OCI-M2 (cell line): Measurements from ENCODE around the gene APOC3.
"Not testable (repeated sequence)": the region's sequence is repeated elsewhere in the genome, so short reads cannot be mapped to it uniquely, and the experiment has no call there.

Experiments used
- DNase-seq: peaks from one replicate; lab custom pipeline; 2025; ENCODE audit not compliant: unreplicated experiment; lab: John Stamatoyannopoulos, UW

APOC3 gene

DNA sequence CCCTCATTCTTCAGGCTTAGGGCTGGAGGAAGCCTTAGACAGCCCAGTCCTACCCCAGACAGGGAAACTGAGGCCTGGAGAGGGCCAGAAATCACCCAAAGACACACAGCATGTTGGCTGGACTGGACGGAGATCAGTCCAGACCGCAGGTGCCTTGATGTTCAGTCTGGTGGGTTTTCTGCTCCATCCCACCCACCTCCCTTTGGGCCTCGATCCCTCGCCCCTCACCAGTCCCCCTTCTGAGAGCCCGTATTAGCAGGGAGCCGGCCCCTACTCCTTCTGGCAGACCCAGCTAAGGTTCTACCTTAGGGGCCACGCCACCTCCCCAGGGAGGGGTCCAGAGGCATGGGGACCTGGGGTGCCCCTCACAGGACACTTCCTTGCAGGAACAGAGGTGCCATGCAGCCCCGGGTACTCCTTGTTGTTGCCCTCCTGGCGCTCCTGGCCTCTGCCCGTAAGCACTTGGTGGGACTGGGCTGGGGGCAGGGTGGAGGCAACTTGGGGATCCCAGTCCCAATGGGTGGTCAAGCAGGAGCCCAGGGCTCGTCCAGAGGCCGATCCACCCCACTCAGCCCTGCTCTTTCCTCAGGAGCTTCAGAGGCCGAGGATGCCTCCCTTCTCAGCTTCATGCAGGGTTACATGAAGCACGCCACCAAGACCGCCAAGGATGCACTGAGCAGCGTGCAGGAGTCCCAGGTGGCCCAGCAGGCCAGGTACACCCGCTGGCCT, 641 bp downstream of the APOC3 start:
- no peak for DNase-seq

DNA sequence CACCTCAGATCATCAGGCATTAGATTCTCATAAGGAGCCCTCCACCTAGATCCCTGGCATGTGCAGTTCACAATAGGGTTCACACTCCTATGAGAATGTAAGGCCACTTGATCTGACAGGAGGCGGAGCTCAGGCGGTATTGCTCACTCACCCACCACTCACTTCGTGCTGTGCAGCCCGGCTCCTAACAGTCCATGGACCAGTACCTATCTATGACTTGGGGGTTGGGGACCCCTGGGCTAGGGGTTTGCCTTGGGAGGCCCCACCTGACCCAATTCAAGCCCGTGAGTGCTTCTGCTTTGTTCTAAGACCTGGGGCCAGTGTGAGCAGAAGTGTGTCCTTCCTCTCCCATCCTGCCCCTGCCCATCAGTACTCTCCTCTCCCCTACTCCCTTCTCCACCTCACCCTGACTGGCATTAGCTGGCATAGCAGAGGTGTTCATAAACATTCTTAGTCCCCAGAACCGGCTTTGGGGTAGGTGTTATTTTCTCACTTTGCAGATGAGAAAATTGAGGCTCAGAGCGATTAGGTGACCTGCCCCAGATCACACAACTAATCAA, 2.2 kb downstream of the APOC3 start:
- no peak for DNase-seq

DNA sequence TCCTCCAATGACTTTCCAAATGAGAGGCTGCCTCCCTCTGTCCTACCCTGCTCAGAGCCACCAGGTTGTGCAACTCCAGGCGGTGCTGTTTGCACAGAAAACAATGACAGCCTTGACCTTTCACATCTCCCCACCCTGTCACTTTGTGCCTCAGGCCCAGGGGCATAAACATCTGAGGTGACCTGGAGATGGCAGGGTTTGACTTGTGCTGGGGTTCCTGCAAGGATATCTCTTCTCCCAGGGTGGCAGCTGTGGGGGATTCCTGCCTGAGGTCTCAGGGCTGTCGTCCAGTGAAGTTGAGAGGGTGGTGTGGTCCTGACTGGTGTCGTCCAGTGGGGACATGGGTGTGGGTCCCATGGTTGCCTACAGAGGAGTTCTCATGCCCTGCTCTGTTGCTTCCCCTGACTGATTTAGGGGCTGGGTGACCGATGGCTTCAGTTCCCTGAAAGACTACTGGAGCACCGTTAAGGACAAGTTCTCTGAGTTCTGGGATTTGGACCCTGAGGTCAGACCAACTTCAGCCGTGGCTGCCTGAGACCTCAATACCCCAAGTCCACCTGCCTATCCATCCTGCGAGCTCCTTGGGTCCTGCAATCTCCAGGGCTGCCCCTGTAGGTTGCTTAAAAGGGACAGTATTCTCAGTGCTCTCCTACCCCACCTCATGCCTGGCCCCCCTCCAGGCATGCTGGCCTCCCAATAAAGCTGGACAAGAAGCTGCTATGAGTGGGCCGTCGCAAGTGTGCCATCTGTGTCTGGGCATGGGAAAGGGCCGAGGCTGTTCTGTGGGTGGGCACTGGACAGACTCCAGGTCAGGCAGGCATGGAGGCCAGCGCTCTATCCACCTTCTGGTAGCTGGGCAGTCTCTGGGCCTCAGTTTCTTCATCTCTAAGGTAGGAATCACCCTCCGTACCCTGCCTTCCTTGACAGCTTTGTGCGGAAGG, 2.9 kb downstream of the APOC3 start:
- DNase-seq = no peak

DNA sequence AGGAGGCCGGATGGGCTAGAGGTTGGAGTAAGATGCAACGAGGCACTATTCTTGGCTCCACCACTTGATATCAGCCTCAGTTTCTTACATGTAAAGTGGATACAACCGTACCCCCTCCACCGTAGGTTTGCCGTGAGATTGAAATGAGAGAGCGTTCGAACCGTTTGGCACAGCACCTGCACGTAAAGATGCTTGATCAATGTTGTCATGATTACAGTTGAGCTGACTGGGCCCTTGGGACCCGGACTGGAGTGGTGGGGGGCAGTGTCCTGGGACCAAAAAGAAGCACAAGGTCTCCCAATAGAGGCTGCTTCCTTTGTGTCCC, 3.7 kb downstream of the APOC3 start:
- DNase-seq = no peak

DNA sequence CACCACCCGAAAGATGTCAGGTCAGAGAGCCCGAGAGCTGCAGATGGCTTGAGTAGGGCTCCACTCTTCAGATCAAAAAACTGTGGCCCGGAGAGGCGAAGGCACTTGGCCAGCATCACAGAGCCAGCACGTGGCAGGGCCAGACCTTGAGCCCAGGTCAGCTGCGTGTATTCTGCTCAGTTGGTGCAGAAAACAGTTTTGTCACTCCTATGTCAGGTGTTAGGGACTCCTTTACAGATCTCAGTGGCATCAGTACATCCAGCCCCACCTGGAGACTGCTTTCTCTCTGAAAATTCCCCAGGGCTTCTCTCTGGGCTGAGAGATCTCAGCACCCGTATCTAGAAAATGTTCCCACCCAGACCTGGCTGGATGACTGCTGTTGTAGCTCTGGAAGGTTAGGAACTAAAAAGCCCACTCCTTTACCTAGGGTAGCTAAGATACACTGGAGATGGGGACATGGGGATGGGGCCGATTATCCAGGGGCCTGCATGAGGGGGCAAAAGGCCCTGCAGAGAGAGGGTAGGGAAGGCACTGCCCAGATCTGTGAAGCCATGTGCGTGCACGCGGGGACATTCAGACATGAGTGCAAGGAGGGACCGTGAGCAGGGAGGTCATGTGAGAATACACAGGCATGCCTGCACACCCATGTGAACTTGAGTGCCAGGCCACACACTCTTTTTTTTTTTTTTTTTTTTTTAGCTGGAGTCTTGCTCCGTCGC, 4.3 kb downstream of the APOC3 start:
- DNase-seq = no peak

DNA sequence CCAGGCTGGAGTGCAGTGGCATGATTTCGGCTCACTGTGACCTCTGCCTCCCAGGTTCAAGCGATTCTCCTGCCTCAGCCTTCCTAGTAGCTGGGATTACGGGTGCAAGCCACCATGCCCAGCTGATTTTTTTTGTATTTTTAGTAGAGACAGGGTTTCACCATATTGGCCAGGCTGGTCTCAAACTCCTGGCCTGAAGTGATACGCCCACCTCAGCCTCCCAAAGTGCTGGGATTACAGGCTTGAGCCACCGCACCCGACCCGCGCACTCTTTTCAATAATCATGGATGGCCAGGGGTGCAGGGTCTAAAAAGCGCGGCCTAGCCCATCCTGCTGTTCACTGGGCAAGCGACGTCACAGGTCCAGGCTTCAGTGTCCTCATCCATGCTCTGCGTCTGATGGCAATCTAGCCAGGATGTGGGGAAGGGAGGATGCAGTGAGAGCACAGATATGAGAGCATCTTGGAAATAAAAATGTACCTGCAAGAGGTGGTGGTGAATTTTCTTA, 4.9 kb downstream of the APOC3 start:
- not testable (repeated sequence) for DNase-seq

DNA sequence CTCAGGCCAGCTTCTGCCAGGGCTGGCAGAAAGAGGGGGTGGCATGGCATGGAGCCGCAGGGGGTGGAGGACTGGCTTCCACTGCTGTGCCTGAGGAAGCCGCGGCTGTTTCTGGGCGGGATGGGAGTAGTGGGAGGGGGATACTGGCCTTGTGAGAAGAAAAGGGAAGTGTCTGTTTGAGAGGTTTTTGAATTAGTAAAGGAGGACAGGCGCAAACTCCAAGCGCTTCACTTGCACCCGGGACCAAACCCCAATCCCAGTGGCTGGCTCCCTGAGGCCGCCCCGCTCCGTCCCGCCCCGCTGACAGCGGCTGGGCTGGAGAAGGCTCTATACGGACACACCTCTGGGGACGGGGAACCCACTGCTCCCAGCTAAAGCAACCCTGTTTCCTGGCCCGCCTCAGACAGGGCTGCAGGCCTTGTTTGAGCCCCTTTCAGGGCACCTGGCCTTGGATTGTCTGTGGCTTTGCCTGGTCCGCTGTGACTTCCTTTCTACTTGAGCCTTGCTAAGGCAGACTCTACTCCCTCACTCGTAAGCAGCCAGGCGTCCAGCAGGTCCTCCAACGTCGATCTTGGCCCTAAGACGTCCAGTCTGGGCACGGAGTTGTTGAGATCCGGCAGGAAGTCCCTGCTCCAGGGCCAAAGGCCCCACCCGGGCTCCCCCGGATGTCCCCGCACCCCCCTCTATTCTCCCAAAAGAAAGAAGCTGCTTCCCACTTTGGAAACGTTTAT, 5.5 kb downstream of the APOC3 start:
- no peak for DNase-seq

DNA sequence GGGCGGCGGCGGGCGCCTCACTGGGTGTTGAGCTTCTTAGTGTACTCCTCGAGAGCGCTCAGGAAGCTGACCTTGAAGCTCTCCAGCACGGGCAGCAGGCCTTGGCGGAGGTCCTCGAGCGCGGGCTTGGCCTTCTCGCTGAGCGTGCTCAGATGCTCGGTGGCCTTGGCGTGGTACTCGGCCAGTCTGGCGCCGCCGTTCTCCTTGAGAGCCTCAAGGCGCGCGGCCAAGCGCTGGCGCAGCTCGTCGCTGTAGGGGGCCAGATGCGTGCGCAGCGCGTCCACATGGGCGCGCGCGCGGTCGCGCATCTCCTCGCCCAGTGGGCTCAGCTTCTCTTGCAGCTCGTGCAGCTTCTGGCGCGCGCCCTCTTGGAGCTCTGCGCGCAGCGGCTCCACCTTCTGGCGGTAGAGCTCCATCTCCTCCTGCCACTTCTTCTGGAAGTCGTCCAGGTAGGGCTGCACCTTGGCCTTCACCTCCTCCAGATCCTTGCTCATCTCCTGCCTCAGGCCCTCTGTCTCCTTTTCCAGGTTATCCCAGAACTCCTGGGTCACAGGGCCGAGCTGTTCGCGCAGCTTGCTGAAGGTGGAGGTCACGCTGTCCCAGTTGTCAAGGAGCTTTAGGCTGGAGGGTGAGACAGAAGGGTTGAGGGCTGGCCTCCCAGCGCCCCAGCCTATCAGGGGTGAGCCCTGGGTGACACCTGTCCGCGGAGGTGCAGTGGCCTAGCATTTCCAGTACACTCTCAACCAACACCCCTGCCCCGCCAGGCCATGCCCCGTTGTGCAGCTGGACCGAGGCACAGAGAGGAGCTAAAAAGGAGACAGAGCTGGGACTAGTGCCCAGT, 6.3 kb downstream of the APOC3 start:
- DNase-seq = no peak

DNA sequence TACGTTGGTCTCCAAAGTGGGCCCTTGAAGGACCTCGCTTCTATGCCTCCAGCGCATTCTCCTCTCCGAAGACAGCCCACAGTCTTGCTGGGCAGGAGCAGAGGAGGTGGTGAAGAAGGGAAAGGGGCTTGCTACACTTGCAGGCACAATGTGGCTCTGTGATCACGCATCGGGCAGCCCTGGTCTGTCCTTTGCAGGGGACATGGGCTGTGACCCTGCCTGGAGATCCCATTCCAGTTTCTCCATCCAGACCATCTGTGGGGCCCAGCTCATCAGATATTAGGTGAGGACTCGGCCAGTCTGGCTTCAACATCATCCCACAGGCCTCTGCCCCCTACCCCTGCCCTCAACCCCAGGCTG, 6.9 kb downstream of the APOC3 start:
- no peak for DNase-seq

DNA sequence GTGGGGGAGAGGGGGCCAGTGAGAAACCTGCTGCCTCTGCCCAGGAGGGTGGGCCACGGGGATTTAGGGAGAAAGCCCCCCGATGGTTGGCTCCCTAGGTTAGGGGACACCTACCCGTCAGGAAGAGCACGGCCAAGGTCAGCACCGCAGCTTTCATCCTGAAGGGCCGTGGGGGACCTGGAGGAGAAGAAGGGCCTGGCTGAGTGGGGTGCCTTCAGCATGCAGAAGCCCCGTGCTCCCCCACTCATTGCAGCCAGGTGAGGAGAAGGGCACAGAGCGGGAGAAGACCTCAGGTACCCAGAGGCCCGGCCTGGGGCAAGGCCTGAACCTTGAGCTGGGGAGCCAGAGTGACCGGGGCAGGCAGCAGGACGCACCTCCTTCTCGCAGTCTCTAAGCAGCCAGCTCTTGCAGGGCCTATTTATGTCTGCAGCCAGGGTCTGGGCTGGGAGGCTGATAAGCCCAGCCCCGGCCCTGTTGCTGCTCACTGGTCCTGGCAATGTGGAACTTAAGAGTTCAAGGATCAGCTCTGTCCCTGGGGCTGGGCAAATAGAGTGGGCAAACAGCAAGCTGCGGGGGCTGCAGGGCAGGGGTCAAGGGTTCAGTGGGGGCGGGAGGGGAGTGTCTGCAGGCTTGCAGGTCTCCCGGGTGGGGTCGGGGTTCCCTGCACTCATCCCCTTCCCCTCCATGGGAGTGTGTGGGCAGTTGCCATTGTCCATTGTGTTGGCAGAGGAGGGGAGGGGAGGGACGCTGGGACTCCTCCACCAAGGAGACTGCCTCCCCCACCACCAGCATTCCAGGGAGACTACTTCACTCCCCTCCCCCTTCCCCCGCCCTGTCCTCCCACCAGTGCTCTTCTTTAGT, 7.8 kb downstream of the APOC3 start, which contains the start of gene APOA1:
TSS of gene APOA1 (minus strand) at position 392 of the 861 bp plus-strand sequence. CDS start at position 157, 235 bp downstream.
- no peak for DNase-seq

DNA sequence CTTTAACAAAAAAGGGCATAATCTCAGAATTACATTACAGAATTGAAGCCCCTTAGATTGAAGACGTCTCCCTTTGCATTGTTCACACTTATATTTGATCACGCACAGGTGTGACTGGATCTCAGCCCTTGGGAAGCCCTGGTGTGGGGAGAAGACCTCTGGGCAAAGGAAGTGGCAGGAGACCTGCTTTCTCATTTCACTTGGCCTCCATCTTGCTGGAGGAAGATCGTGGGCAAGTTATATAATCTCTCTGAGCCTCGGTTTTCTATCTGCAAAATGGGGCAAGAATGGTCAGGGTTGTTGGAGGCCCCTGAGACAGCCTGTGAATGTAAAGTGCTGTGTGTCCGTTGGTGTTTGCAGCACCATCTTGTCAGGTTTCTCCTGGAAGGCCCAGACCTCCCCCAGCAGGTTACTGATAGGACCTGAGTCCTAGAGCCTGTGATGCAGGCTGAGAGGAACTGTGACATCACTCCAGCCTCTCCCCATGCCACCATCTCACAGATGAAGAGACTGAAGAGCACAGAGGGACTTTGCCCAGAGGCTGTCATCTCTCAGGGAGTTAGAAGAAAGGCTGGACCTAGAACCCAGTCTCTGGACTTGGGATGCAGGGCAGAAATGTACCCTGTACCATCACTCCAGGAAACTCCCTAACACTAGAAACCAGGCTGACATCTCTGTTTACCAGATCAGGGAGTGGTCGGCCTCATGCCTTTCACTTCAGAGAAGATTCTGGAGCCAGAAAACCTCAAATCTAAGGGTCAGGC, 8.8 kb downstream of the APOC3 start:
- no peak for DNase-seq

DNA sequence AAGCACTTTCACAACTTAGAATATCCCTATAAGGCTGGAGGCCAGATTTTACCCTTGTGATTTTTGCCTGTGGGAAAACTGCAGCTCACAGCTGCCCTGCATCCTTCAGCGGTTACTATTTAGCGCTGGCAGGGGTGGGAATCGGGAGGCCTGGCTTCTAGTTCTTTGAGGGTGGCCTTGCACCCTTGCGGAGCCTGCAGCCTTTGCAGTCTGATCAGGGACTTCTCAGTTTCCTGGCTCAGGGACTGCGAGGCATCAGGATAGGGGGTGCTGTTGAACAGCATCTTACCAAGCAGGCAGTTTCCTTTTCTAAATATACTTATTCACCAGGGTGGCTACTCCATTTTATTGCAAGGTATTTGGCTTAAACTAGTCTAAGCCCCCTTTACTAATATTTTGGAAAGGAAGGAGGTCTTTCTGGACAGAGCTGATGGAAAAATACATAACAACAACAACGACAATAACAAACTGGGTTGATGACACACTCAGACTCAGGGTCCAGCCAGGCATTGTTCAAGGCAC, 10.6 kb downstream of the APOC3 start:
- no peak for DNase-seq

DNA sequence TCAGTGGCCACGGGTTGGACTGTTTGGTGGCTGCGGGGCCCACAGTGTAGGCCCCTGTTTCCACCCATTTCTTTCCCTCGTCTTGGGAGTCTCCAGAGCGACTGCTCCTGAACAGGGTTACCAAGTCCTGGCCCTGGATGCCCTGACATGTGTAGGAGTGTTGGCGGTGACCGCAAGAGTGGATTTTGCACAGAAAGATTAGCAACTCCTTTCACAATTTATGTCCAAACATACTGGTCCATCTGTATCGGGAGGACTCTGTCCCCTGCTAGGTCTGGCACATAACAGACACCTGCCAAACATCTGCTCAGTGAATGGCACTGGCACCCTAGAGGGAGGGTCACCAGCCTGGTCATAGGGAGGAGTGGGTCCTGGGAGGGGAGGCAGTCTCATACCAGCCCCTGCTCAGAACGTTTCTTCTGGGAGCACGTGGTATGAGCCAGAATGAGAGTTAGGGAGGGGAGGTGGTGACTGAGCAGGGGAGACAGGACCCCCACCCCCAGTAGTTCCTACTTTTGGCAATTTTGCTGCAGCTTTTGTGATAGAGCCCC, 11.1 kb downstream of the APOC3 start:
- DNase-seq = no peak

DNA sequence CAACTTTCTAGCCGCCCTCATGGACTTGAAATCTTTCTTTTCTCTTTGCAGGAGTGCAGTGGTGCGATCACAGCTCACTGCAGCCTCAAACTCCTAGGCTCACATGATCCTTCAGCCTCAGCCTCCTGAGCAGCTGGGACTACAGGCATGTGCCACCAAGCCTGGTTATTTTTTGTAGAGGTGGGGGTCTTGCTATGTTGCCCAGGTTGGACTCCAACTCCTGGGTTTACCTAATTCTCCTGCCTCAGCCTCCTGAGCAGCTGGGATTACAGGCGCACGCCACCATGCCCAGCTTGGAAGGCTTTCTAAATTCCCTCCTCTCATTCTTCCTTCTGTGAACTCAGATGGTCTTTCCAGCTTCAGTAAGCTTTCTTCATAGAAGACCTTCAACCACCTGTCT, 12.4 kb downstream of the APOC3 start:
- no peak for DNase-seq

DNA sequence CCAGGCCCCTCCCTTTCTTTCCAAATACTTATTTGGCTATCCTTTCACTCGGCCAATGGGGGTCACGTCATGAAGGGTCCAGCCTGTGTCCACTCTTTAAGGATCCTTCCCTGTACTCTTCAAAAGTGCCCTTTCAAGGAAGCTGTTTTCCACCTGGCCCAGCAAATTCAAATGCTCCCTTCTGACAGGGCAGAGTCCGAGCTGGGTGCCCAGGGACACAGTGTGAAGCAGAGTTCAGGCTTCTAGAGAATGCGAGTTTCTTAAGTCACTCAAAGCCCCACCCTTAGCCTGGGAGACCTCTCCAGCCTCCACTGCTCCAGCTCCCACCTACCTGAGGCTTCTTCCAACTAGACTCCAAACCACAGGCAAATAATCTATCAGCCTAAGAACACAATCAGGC, 13.2 kb downstream of the APOC3 start:
- DNase-seq = no peak

DNA sequence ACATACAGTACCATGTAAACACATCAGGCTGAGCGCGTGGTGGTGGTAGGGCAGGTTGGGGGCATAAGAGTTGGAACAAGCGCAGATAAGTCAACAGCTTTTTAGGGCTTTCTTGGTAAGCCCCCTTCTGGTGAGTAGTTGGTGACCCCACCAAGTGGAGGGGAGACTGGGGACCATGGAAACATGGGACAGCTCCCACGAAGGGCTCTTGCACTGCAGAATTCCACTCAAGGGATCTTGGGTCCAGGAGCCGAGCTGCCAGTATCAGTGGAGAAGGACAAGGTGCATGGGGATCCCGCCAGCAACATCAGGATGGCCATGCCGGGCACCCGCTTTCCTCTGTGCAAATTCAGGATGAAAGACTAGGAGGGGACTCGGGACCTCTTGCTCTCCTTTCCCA, 14.0 kb downstream of the APOC3 start:
- DNase-seq = no peak

DNA sequence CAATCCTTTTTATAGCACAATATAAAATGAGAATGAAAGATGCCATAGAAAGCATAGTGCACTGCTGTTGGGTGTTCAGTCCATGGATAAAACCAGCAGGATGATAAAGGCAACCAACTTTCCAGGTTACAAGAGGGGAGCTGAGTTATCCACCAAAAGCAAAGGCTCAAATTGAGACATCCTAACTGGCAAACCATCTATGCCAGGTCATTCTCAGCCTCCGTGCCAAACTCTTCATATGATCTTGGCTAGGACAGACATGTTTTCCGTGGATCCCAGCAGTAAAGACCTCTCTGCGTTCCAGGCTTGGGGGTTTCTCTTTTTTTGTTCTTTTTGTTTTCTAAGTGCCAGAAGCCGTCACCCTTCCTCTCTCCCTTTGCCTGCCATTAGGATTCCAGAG, 15.0 kb downstream of the APOC3 start:
- DNase-seq = no peak
